ENCODE results near the gene SLC25A15. TPM values are rescaled to one million over a fixed set of nuclear protein-coding genes. Genes with fewer than 3 reads are reported as not detected.
"Not testable (repeated sequence)": the region's sequence is repeated elsewhere in the genome, so short reads cannot be mapped to it uniquely, and the experiment has no call there.

SLC25A15 gene
- total and polyA plus RNA-seq, 2 donors (not counting 1 experiment from before 2014, with no cell fraction given) = 6.8 to 9.6 TPM

DNA sequence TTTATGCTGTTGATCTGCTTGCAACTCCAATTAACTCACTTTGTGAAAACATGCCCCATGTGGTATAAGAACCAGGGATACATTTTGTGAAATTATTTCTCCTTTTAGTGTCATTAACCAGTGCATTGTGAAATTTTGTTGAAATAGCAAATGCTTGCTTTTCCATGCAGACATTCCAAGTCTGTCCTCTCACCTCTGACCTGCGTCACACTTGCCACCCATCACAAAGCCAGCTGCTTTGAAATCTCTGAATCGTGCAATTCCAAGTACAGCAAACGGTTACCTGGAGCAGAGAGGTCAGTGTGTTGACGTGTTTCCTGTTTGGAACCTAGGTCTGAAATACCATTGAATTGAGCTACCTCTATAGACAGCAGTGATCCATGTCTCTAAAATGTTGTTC lies 4.9 kb upstream of the SLC25A15 start:
- peaks cover 10% of the 10 kb centered on the region for H3K4me1 ChIP-seq (ENCODE audit: control insufficient read depth, extremely low read depth, insufficient read depth, low read length)
- H3K9me3 ChIP-seq (ENCODE audit: control insufficient read depth, insufficient read depth, low read depth, low read length) = no peaks in the 10 kb centered on the region
- TF ChIP-seq EZH2 (IDR thresholded peaks at IDR 0.05; ENCODE audit: low read length, missing control alignments) = no peak
- TF ChIP-seq, protein P1, sequence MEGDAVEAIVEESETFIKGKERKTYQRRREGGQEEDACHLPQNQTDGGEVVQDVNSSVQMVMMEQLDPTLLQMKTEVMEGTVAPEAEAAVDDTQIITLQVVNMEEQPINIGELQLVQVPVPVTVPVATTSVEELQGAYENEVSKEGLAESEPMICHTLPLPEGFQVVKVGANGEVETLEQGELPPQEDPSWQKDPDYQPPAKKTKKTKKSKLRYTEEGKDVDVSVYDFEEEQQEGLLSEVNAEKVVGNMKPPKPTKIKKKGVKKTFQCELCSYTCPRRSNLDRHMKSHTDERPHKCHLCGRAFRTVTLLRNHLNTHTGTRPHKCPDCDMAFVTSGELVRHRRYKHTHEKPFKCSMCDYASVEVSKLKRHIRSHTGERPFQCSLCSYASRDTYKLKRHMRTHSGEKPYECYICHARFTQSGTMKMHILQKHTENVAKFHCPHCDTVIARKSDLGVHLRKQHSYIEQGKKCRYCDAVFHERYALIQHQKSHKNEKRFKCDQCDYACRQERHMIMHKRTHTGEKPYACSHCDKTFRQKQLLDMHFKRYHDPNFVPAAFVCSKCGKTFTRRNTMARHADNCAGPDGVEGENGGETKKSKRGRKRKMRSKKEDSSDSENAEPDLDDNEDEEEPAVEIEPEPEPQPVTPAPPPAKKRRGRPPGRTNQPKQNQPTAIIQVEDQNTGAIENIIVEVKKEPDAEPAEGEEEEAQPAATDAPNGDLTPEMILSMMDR (conservative IDR thresholded peaks at IDR 0.05 in 1 of 2, IDR thresholded peaks at IDR 0.05 in 1 of 2; ENCODE audit: low read depth in 1 of 2, low read length in 2 of 2) = no peak
- no peak overlapping the region for H2AFZ ChIP-seq (ENCODE audit: low read length)
- no peak overlapping the region for H3K9ac ChIP-seq (ENCODE audit: insufficient read depth, low read length)
- no peaks in the 10 kb centered on the region for H4K20me1 ChIP-seq (ENCODE audit: control insufficient read depth, extremely low read depth, insufficient read depth, low read length)
- H3K4me3 ChIP-seq (replicated peaks in 1 of 4; ENCODE audit: control extremely low read depth in 1 of 4, insufficient read depth in 1 of 4, low read depth in 3 of 4, low read length in 4 of 4) = no peak overlapping the region
- no peak for DNase-seq (ENCODE audit: low read depth in 2 of 2)
- no peaks in the 10 kb centered on the region for H3K36me3 ChIP-seq (ENCODE audit: control insufficient read depth, insufficient read depth, low read length)
- H3K4me2 ChIP-seq (ENCODE audit: extremely low read depth, insufficient read depth, low read length) = no peak overlapping the region
- no peaks in the 10 kb centered on the region for H3K79me2 ChIP-seq (ENCODE audit: control insufficient read depth, insufficient read depth, low read length)
- no peak overlapping the region for H3K27ac ChIP-seq (ENCODE audit: insufficient read depth, low read length)
- H3K27me3 ChIP-seq (ENCODE audit: control insufficient read depth, insufficient read depth, low read length) = no peaks in the 10 kb centered on the region

DNA sequence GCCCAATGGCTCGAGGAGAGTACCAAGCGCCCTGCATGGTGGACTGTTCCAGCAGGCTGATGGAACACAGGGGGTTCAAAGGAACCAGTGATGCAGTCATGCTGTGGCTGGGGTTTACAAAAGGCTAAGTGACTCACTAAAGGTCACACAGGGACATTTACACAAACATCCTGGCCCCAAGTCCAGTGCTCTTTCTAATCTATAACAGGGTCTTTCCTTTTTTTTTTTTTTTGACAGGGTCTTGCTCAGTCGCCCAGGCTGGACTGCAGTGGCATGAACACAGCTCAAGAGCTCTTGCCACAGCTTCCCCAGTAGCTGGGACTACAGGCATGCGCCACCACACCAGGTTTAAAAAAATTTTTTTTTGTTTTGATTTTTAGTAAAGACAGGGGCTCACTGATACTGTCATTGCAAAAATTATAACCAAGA lies 2.8 kb upstream of the SLC25A15 start:
- H3K9ac ChIP-seq (ENCODE audit: insufficient read depth, low read length) = no peak overlapping the region
- H3K4me1 ChIP-seq (ENCODE audit: control insufficient read depth, extremely low read depth, insufficient read depth, low read length) = peaks cover 10% of the 10 kb centered on the region
- no peaks in the 10 kb centered on the region for H3K79me2 ChIP-seq (ENCODE audit: control insufficient read depth, insufficient read depth, low read length)
- H3K27me3 ChIP-seq (ENCODE audit: control insufficient read depth, insufficient read depth, low read length) = no peaks in the 10 kb centered on the region
- H4K20me1 ChIP-seq (ENCODE audit: control insufficient read depth, extremely low read depth, insufficient read depth, low read length) = no peaks in the 10 kb centered on the region
- no peaks in the 10 kb centered on the region for H3K36me3 ChIP-seq (ENCODE audit: control insufficient read depth, insufficient read depth, low read length)
- H3K27ac ChIP-seq (ENCODE audit: insufficient read depth, low read length) = peak overlapping the region; percentile 49
- no peak overlapping the region for H2AFZ ChIP-seq (ENCODE audit: low read length)
- H3K4me2 ChIP-seq (ENCODE audit: extremely low read depth, insufficient read depth, low read length) = peak overlapping the region; percentile 37
- peak; percentile 41 to 76 for DNase-seq (ENCODE audit: low read depth in 2 of 2)
- no peaks in the 10 kb centered on the region for H3K9me3 ChIP-seq (ENCODE audit: control insufficient read depth, insufficient read depth, low read depth, low read length)
- no peak overlapping the region for H3K4me3 ChIP-seq (replicated peaks in 1 of 4; ENCODE audit: control extremely low read depth in 1 of 4, insufficient read depth in 1 of 4, low read depth in 3 of 4, low read length in 4 of 4)
- TF ChIP-seq EZH2 (IDR thresholded peaks at IDR 0.05; ENCODE audit: low read length, missing control alignments) = no peak
- TF ChIP-seq, protein P1 (conservative IDR thresholded peaks at IDR 0.05 in 1 of 2, IDR thresholded peaks at IDR 0.05 in 1 of 2; ENCODE audit: low read depth in 1 of 2, low read length in 2 of 2) = no peak

- Histone ChIP-seq H2AFZ (ENCODE audit: low read length) (no peak overlapping the region), H4K20me1 (ENCODE audit: control insufficient read depth, extremely low read depth, insufficient read depth, low read length) (no peaks in the 10 kb centered on the region), H3K27me3 (ENCODE audit: control insufficient read depth, insufficient read depth, low read length) (no peaks in the 10 kb centered on the region), H3K79me2 (ENCODE audit: control insufficient read depth, insufficient read depth, low read length) (no peaks in the 10 kb centered on the region), H3K9ac (ENCODE audit: insufficient read depth, low read length) (no peak overlapping the region), H3K4me3 (replicated peaks in 1 of 4; ENCODE audit: control extremely low read depth in 1 of 4, insufficient read depth in 1 of 4, low read depth in 3 of 4, low read length in 4 of 4) (no peak overlapping the region), H3K27ac (ENCODE audit: insufficient read depth, low read length) (peak overlapping the region; percentile 49), H3K9me3 (ENCODE audit: control insufficient read depth, insufficient read depth, low read depth, low read length) (no peaks in the 10 kb centered on the region), H3K36me3 (ENCODE audit: control insufficient read depth, insufficient read depth, low read length) (no peaks in the 10 kb centered on the region), H3K4me2 (ENCODE audit: extremely low read depth, insufficient read depth, low read length) (peak overlapping the region; percentile 23), H3K4me1 (ENCODE audit: control insufficient read depth, extremely low read depth, insufficient read depth, low read length) (peaks cover 10% of the 10 kb centered on the region)
- TF ChIP-seq EZH2 (IDR thresholded peaks at IDR 0.05; ENCODE audit: low read length, missing control alignments) = no peak
- TF ChIP-seq, protein P1 (conservative IDR thresholded peaks at IDR 0.05 in 1 of 2, IDR thresholded peaks at IDR 0.05 in 1 of 2; ENCODE audit: low read depth in 1 of 2, low read length in 2 of 2) = no peak
- DNase-seq (ENCODE audit: low read depth in 2 of 2) = peak; percentile 72 to 91
Observed at GRCh38 chr13:40787062-40787461, 2.3 kb upstream of the SLC25A15 start.

DNA sequence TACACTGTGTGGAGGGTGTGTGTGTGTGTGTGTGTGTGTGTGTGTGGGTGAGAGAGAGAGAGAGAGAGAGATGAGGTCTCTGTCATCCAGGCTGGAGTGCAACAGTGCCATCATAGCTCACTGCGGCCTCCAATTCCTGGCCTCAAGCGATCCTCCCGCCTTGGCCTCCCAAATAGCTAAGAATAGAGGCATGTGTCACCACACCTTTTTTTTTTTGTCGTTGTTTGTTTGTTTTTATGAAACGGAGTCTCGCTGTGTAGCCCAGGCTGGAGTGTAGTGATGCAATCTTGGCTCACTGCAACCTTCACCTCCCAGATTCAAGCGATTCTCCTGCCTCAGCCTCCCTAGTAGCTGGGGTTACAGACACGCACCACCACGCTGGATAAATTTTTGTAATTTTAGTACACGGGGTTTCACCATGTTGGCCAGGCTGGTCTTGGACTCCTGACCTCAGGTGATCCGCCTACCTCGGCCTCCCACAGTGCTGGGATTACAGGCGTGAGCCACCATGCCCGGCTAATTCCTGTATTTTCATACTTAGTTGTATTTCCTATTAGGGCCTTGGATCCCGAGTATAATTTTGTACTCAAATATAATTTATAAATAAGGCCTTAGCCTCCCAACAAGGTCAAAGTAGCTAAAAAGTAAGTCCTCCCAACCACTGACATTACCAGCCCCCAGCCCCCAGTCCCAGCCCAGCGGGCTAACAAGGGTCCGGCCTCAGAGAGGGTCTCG lies 704 bp upstream of the SLC25A15 start:
- not testable (repeated sequence) for H3K36me3 ChIP-seq (ENCODE audit: control insufficient read depth, insufficient read depth, low read length); H3K79me2 ChIP-seq (ENCODE audit: control insufficient read depth, insufficient read depth, low read length); H3K9me3 ChIP-seq (ENCODE audit: control insufficient read depth, insufficient read depth, low read depth, low read length); H3K27me3 ChIP-seq (ENCODE audit: control insufficient read depth, insufficient read depth, low read length); H4K20me1 ChIP-seq (ENCODE audit: control insufficient read depth, extremely low read depth, insufficient read depth, low read length)
- H3K4me2 ChIP-seq (ENCODE audit: extremely low read depth, insufficient read depth, low read length) = peak overlapping the region; percentile 66
- H3K27ac ChIP-seq (ENCODE audit: insufficient read depth, low read length) = peak overlapping the region; percentile 73
- H2AFZ ChIP-seq (ENCODE audit: low read length) = peak overlapping the region; percentile 75
- H3K4me1 ChIP-seq (ENCODE audit: control insufficient read depth, extremely low read depth, insufficient read depth, low read length) = peaks cover 10% of the 10 kb centered on the region
- peak overlapping the region; percentile 76 for H3K9ac ChIP-seq (ENCODE audit: insufficient read depth, low read length)
- DNase-seq (ENCODE audit: low read depth in 2 of 2) = peak in 1 of 2 donors; percentile 4
- peak overlapping the region; percentile 48 to 72 (median 69) for H3K4me3 ChIP-seq (replicated peaks in 1 of 4; ENCODE audit: control extremely low read depth in 1 of 4, insufficient read depth in 1 of 4, low read depth in 3 of 4, low read length in 4 of 4)

All from fibroblast of lung (primary cell).